H9 (cell line): Measurements from ENCODE around the gene ENKUR. TPM values are rescaled to one million over a fixed set of nuclear protein-coding genes. Genes with fewer than 3 reads are reported as not detected.

Experiments used
- DNase-seq: peaks from one replicate; pipeline ENCODE4 v3.0.0-alpha.2; 2017
- H2AFZ ChIP-seq: one replicate; pipeline ENCODE4 v1.6.1; 2013; ENCODE audit warnings: mild to moderate bottlenecking, low read length, control low read depth, moderate library complexity
- H2AK5ac ChIP-seq: 2 replicates; pipeline ENCODE4 v1.6.1; 2013; ENCODE audit warnings: low read length, control low read depth, mixed read lengths; ENCODE audit not compliant: insufficient read length
- H2BK120ac ChIP-seq: one replicate; pipeline ENCODE4 v1.6.1; 2013; ENCODE audit warnings: low read depth, mild to moderate bottlenecking, low read length, control low read depth, inconsistent platforms; ENCODE audit not compliant: poor library complexity, severe bottlenecking
- H2BK12ac ChIP-seq: 2 replicates; pipeline ENCODE4 v1.6.1; 2013; ENCODE audit warnings: low read length, control low read depth, mixed read lengths, low read depth; ENCODE audit not compliant: insufficient read length
- H2BK15ac ChIP-seq: 2 replicates; pipeline ENCODE4 v1.6.1; 2013; ENCODE audit warnings: low read depth, low read length, control low read depth
- H2BK20ac ChIP-seq: one replicate; pipeline ENCODE4 v1.6.1; 2013; ENCODE audit warnings: low read depth, mild to moderate bottlenecking, low read length, control low read depth, inconsistent platforms; ENCODE audit not compliant: poor library complexity, severe bottlenecking
- H2BK5ac ChIP-seq: 2 replicates; pipeline ENCODE4 v1.6.1; 2013; ENCODE audit warnings: low read length, control low read depth, mixed read lengths; ENCODE audit not compliant: insufficient read length
- H3K14ac ChIP-seq: 2 replicates; pipeline ENCODE4 v1.6.1; 2013; ENCODE audit warnings: low read length, control low read depth; ENCODE audit not compliant: insufficient read depth
- H3K18ac ChIP-seq: 2 replicates; pipeline ENCODE4 v1.6.1; 2013; ENCODE audit warnings: low read depth, mild to moderate bottlenecking, mixed read lengths, low read length, control low read depth; ENCODE audit not compliant: insufficient read length
- H3K23ac ChIP-seq: 2 replicates; pipeline ENCODE4 v1.6.1; 2013; ENCODE audit warnings: low read length, control low read depth, mixed read lengths, low read depth; ENCODE audit not compliant: insufficient read length
- H3K23me2 ChIP-seq: 2 replicates; pipeline ENCODE4 v1.6.1; 2013; ENCODE audit warnings: low read depth, mild to moderate bottlenecking, mixed read lengths, low read length, control low read depth; ENCODE audit not compliant: insufficient read length, poor library complexity, severe bottlenecking
- H3K27ac ChIP-seq: 2 replicates; pipeline ENCODE4 v1.5.1; 2013; ENCODE audit warnings: low read length, control low read depth, mixed read lengths, low read depth; ENCODE audit not compliant: insufficient read length
- H3K27me3 ChIP-seq: 2 replicates; pipeline ENCODE4 v1.6.1; 2013; ENCODE audit warnings: low read length, control low read depth, inconsistent platforms; ENCODE audit not compliant: insufficient read depth
- H3K4ac ChIP-seq: 2 replicates; pipeline ENCODE4 v1.6.1; 2013; ENCODE audit warnings: low read depth, mild to moderate bottlenecking, control low read depth, inconsistent platforms, low read length, moderate library complexity
- H3K4me1 ChIP-seq: 2 replicates; pipeline ENCODE4 v1.6.1; 2013; ENCODE audit warnings: low read length, control low read depth, inconsistent platforms; ENCODE audit not compliant: insufficient read depth
- H3K4me2 ChIP-seq: 2 replicates; pipeline ENCODE4 v1.6.1; 2013; ENCODE audit warnings: low read length, control low read depth, mixed read lengths; ENCODE audit not compliant: insufficient read length, insufficient read depth
- H3K56ac ChIP-seq: 2 replicates; pipeline ENCODE4 v1.6.1; 2013; ENCODE audit warnings: low read depth, mild to moderate bottlenecking, mixed read lengths, low read length, control low read depth; ENCODE audit not compliant: insufficient read length
- H3K79me1 ChIP-seq: 2 replicates; pipeline ENCODE4 v1.6.1; 2013; ENCODE audit warnings: low read depth, mild to moderate bottlenecking, moderate library complexity, low read length, control low read depth, inconsistent platforms; ENCODE audit not compliant: insufficient read depth, poor library complexity, severe bottlenecking
- H3K79me2 ChIP-seq: 2 replicates; pipeline ENCODE4 v1.6.1; 2013; ENCODE audit warnings: low read length, control low read depth, inconsistent platforms; ENCODE audit not compliant: insufficient read depth
- H3K9ac ChIP-seq: 2 replicates; pipeline ENCODE4 v1.6.1; 2013; ENCODE audit warnings: low read length, control low read depth, mixed read lengths; ENCODE audit not compliant: insufficient read length; ENCODE audit errors: extremely low read depth
- H3K9me3 ChIP-seq: one replicate; pipeline ENCODE4 v1.6.1; 2013; ENCODE audit warnings: low read depth, low read length, inconsistent platforms; ENCODE audit not compliant: control insufficient read depth
- H3T11ph ChIP-seq: one replicate; pipeline ENCODE4 v1.6.1; 2013; ENCODE audit warnings: mild to moderate bottlenecking, low read length, control low read depth, inconsistent platforms
- H4K20me1 ChIP-seq: one replicate; pipeline ENCODE4 v1.6.1; 2013; ENCODE audit not compliant: control insufficient read depth, insufficient read length, insufficient read depth
- H4K5ac ChIP-seq: 2 replicates; pipeline ENCODE4 v1.6.1; 2013; ENCODE audit warnings: low read depth, mild to moderate bottlenecking, mixed read lengths, low read length, control low read depth; ENCODE audit not compliant: insufficient read length
- H4K8ac ChIP-seq: replicated peaks from 2 replicates; pipeline ENCODE4 v1.6.1; 2013; ENCODE audit warnings: low read length, control low read depth, mixed read lengths, low read depth; ENCODE audit not compliant: insufficient read length
- H4K91ac ChIP-seq: 2 replicates; pipeline ENCODE4 v1.6.1; 2013; ENCODE audit warnings: low read depth, mild to moderate bottlenecking, moderate library complexity, mixed read lengths, low read length, control low read depth; ENCODE audit not compliant: insufficient read length
- H3K27ac Mint-ChIP-seq, 3 experiments: 2 replicates in 2 of 3; 3 replicates in 1 of 3; pipeline ENCODE4 v1.8.0; 2020 to 2021; ENCODE audit warnings: mixed read lengths in 3 of 3, mild to moderate bottlenecking in 1 of 3, moderate library complexity in 1 of 3
- H3K27me3 Mint-ChIP-seq: 2 replicates; pipeline ENCODE4 v1.8.0; 2021; ENCODE audit warnings: low read depth, mild to moderate bottlenecking, moderate library complexity, mixed read lengths
- H3K36me3 Mint-ChIP-seq, 3 experiments: 2 replicates in 2 of 3; 3 replicates in 1 of 3; pipeline ENCODE4 v1.8.0; 2020 to 2021; ENCODE audit warnings: low read depth in 3 of 3, mixed read lengths in 3 of 3; ENCODE audit not compliant: insufficient read depth in 1 of 3
- H3K4me1 Mint-ChIP-seq, 2 experiments: 2 replicates each; pipeline ENCODE4 v1.8.0; 2020; ENCODE audit warnings: mixed read lengths in 2 of 2
- H3K4me3 Mint-ChIP-seq, 2 experiments: 2 replicates in 1 of 2; 3 replicates in 1 of 2; pipeline ENCODE4 v1.8.0; 2020 to 2021; ENCODE audit warnings: mild to moderate bottlenecking in 2 of 2, mixed read lengths in 2 of 2, moderate library complexity in 1 of 2
- H3K9me3 Mint-ChIP-seq, 2 experiments: 2 replicates in 1 of 2; 3 replicates in 1 of 2; pipeline ENCODE4 v1.8.0; 2020; ENCODE audit warnings: mild to moderate bottlenecking in 2 of 2, mixed read lengths in 2 of 2, moderate library complexity in 1 of 2
- WGBS: extraction: QIAGEN DNeasy Blood & Tissue Kit; methylation state at CpG from one replicate; pipeline ENCODE4 v1.1.7; 2013; ENCODE audit warnings: missing lambda C conversion rate, low lambda C conversion rate, mixed read lengths; ENCODE audit not compliant: insufficient read length; ENCODE audit errors: extremely low coverage; 5-methylcytosine and 5-hydroxymethylcytosine counted together
- total RNA-seq: library from RNA; stranded (reverse); gene quantifications from 2 replicates; pipeline ENCODE4 v1.2.1, GENCODE V29; 2021
- TF ChIP-seq, protein P1 (sequence below): fragments of 200-600 bp; sonication (generic); conservative IDR thresholded peaks from 3 replicates; pipeline ENCODE4 v1.8.0; 2021; ENCODE audit warnings: antibody characterized with exemption, mild to moderate bottlenecking

The ENKUR gene
- total RNA-seq, 1 experiment from 2014 or later, result not detected

DNA sequence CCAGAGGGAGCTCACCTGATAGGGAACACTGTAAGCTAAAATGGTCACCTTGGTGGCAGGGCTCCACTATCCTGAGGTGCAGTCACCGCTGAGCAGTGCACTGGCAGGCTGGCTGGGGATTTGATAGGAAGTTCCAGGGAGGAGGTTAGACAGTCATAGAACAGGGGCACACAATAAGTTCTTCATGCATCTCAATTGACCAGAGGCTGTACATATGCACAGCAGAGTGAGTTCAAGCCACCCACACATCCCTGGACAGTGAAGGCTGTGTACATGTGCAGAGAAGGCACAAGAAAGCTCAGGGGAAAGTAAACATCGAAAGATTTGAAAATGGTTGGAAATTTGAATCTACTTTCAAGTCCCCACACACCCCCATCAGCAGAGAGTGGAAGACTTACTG is 77.4 kb downstream of the ENKUR start:
- Histone ChIP-seq H3T11ph (no peak overlapping the region), H4K91ac (no peak overlapping the region), H3K4ac (no peak overlapping the region), H2BK15ac (no peak overlapping the region), H3K56ac (no peak overlapping the region), H4K8ac (no peak overlapping the region), H2BK120ac (no peak overlapping the region), H2BK12ac (no peak overlapping the region), H4K5ac (no peak overlapping the region), H4K20me1 (no peaks in the 10 kb centered on the region), H3K27me3 (no peaks in the 10 kb centered on the region), H2AFZ (no peak overlapping the region), H3K9me3 (no peaks in the 10 kb centered on the region), H3K79me2 (no peaks in the 10 kb centered on the region), H3K18ac (no peak overlapping the region), H3K14ac (no peak overlapping the region), H3K27ac (no peak overlapping the region), H3K4me2 (no peak overlapping the region), H2AK5ac (no peak overlapping the region), H2BK20ac (no peak overlapping the region), H3K23ac (no peak overlapping the region), H3K23me2 (no peaks in the 10 kb centered on the region), H2BK5ac (no peak overlapping the region), H3K79me1 (no peaks in the 10 kb centered on the region), H3K9ac (no peak overlapping the region), H3K4me1 (no peaks in the 10 kb centered on the region)
- no peak for DNase-seq
- H3K4me3 Mint-ChIP-seq, result no peak overlapping the region
- TF ChIP-seq, protein P1, sequence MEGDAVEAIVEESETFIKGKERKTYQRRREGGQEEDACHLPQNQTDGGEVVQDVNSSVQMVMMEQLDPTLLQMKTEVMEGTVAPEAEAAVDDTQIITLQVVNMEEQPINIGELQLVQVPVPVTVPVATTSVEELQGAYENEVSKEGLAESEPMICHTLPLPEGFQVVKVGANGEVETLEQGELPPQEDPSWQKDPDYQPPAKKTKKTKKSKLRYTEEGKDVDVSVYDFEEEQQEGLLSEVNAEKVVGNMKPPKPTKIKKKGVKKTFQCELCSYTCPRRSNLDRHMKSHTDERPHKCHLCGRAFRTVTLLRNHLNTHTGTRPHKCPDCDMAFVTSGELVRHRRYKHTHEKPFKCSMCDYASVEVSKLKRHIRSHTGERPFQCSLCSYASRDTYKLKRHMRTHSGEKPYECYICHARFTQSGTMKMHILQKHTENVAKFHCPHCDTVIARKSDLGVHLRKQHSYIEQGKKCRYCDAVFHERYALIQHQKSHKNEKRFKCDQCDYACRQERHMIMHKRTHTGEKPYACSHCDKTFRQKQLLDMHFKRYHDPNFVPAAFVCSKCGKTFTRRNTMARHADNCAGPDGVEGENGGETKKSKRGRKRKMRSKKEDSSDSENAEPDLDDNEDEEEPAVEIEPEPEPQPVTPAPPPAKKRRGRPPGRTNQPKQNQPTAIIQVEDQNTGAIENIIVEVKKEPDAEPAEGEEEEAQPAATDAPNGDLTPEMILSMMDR, result no peak
- H3K4me1 Mint-ChIP-seq, result peaks cover 0 to 5% of the 10 kb centered on the region in 2 experiments; a peak in 3 of 4 replicates
- no peaks in the 10 kb centered on the region for H3K27me3 Mint-ChIP-seq
- peak overlapping the region in 1 of 3 experiments; percentile 17; a peak in 2 of 7 replicates for H3K27ac Mint-ChIP-seq
- peaks cover 7 to 20% (median 11%) of the 10 kb centered on the region in 3 experiments; a peak in 5 of 7 replicates for H3K36me3 Mint-ChIP-seq
- peaks cover 4 to 8% of the 10 kb centered on the region in 2 experiments; a peak in 3 of 5 replicates for H3K9me3 Mint-ChIP-seq
- WGBS, result no CpG with 5 or more reads among the region's 2 CpGs
